T47D (cell line): ENCODE results near the gene JAM3.

Experiments used
- DNase-seq, 2 experiments: peaks; one replicate each; pipeline versions ENCODE4 v3.0.0 to v3.0.0-alpha.2; 2011 to 2012; ENCODE audit warnings: low read depth in 1 of 2, low spot score in 1 of 2
- JUND ChIP-seq: IDR thresholded peaks from 2 replicates; pipeline ENCODE4 v1.6.1; 2012; ENCODE audit warnings: low read depth
- in situ Hi-C: cut with HindIII; loops from 2 replicates; pipeline ENCODE4 v1.10.0; 2016; ENCODE audit warnings: low sequenced_read_pairs, low pct_unique_long_range_greater_than_20kb

Gene JAM3

GRCh38 chr11:134116210-134116609, 47.3 kb downstream of the JAM3 start:
- no peak for TF ChIP-seq JUND
- in situ Hi-C loops = no loop called here
- no peak for DNase-seq

DNA sequence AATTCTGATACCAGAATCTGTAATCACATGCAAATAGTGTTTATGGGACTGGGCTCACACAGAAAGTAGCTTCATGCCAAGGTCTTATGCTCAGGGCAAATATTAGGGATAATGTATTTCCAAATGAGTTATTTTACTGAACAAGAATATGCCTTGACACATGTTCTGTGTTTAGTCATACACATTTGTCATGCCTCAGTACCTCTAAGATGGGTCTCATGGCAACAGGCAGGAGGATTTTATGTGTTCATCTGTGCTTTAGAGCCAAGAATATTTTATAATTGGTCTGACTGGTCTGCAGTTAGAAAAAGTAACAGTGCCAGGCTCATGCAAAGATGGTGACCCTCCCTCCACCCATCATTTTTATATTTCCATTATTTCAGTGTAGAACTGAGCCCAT, 49.1 kb downstream of the JAM3 start:
- in situ Hi-C loops = no loop called here
- no peak for DNase-seq

DNA sequence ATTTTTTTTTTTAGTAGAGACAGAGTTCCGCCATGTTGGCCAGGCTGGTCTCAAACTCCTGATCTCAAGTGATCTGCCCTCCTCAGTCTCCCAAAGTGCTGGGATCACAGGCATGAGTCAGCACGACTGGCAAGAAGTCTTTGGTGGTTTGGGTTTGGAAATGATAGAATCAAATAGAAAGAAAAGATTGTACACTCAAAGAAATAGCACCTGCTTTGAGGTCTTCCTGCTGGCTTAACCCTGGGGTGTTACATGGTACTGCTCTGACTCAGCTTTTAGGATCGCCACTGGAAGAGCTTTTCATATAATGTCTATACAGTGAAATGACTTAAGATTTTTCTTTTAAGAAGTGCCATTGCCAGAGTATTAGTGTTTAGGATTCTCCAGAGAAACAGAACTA, 50.2 kb downstream of the JAM3 start:
- no peak for DNase-seq
- no peak for TF ChIP-seq JUND
- in situ Hi-C loops = no loop called here

More for the DNA sequence above, 49.1 kb downstream of the JAM3 start:
- TF ChIP-seq JUND = no peak

DNA sequence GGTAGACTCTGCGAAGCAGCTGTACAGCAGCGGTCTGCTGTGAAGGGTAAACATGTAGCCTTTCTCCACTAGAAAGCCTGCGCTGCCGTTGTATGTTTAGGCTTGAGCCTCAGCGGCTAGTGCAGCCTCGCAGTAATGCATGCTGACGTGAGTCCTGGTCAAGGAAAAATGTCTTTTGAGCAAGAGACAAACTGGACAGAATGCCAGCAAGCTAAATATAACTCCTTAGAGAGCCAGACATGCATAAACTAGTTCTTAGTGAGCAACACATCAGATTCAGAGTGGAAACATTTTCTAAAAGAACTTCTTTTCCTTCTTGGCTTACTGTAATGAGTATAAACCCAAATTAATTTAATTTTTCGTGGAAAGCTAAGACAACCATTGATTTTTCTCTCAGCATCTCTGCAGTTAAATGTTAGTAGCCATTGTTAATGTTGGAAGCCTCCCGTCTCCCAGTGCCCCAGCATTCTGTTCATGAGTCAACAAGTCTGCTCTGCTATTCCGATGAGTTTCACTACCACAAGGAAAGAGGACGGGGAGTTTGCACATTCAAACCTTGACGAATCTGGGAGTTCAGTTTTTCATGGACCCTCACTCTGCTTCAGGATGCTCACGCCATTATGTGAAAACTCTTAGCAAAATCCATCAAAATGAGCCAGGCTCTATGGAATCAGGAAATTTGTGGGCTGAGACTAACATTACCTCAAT, 51.4 kb downstream of the JAM3 start:
- TF ChIP-seq JUND = no peak
- DNase-seq = peak; percentile 42 to 47
- in situ Hi-C loops = no loop called here

DNA sequence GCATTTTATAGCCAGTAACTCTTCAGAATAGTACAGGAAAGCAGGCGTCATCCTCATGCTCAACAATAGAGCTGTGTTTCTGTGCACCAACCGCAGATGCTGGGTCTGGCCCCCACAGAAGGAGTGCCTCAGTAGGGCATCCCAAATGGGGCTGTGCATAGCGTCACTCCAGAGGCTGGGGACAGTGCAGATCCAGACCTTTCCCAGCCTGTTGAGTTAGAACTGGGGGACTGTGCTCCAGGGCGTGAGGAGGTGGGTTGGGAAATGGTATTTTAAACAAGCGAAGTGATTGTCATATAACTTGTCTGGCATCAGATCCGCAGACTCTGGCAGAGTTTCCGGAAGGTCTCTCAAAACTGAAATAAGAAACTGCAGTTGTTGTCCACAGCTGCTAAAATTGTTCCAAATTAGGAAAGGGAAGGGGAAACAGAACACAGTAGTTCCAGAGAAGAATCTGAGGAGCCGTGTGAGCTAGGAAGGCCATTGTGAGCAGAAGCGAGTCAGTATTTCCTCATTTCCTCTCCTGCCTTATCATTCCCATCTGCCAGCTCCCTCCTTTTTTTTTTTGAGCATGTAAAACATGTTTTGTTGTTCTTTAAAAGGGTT, 52.2 kb downstream of the JAM3 start:
- TF ChIP-seq JUND = no peak
- in situ Hi-C loops = no loop called here
- DNase-seq = no peak

DNA sequence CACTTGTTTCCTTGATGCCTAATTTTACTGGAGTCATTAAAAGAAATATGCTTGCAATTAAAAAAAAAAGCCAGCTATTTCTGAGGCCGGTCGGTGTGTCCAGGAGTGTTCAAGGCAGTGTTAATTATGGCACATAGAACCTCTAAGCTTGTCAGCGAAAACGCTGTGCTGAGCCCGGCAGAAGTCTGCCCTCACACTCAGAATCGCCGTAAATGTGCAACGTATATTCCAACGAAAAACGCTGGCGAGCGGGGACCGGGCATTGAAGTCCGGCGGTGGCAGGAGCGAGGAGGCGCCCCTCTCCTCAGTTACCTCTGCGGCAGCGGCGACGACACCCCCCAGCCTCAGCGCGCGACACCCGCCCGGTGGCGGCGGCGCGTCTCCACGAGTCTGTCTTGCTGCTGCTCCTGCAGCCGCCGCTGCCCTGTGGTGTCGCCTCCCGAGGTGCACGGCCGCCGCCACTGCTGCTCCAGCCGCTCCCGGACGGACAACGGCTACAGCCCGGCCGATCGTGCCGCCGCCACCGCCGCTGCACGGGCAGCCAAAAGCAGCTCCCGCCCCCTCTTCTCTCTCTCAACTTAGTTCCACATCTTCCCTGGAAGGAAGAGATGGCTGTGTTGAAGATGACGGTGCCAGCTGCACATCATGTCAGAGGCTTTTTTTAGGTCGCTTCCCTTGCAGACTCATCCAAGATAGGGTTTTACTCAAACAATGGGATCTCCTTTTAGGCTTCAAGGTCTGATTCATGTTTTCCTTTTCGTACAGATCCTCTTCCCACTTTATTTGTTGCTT, 56.0 kb downstream of the JAM3 start:
- TF ChIP-seq JUND = no peak
- DNase-seq = peak; percentile 58 to 76
- in situ Hi-C loops = no loop called here

DNA sequence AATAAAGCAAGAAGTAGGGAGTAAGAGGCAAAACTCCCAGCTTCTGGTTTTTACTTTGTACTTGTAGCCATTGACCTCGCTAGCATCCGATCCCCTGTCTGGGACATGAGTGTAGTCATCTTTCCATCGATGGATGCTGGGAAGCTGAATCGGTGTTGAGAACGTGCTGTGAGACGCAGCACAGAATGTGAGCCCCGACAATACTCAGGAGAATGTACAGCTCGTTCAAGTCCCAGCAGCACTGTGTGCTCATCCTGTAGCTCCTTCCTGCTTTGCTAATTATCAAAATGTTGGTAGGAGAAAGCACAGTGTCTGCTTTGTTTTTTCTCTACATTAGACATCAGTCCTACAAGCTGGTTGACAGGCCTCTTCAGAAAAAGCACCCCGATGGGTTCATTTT, 56.6 kb downstream of the JAM3 start:
- TF ChIP-seq JUND = no peak
- in situ Hi-C loops = no loop called here
- DNase-seq = no peak

DNA sequence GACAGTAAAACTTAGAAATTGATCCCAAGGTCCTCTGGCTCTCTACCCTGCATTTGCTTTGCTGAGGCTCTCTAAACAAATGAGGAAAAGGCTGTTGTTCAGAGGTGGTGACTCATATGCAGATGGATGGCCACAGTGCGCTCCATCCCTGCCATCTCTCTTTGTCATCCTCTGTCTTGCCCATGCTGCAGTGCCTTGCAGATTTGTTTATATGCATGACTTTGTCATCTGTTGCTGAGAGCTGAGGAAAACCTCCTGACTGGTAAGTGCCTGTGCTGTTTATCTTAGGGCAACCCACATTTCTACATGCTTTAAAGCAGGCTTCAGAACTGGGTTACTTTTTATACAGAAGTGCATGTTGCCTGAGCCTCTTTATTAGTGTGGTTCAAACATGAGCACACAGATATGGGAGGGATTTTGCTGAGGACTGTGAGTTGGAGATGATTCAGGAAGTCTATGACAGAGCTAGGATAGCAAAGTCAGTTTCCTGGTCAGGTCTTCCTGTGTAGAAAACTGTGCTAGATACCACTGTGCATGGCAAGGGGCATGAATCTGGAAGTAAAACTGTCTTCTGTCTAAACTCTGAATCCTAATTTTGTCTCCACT, 57.4 kb downstream of the JAM3 start:
- TF ChIP-seq JUND = no peak
- DNase-seq = no peak
- in situ Hi-C loops = no loop called here

DNA sequence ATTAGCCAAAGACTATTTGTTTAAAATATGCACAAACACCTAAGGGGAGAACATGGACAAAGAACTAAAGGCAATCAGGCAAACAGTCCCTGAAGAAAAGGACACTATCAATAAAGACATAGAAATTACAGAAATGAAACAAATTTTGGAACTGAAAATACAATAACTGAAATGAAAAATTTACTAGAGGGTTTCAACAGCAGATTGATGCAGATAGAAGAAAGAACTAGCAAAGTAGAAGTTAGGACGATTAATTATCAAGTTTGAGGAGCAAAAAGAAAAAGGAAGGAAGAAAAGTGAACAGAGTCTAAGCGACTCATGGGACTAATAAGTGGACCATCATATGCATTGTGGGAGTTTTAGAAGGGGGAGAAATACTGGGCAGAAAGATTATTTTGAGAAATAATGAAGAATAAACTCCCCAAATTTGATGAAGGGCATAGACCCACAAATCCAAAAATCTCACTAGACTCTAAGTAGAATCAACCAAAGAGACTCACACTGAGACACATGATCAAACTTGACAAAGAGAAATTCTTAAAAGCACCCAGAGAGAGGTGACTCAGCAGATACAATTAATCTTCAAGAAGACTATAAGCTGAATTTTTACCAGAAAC, 62.9 kb downstream of the JAM3 start:
- in situ Hi-C loops = no loop called here
- no peak for DNase-seq
- no peak for TF ChIP-seq JUND

- in situ Hi-C loops = no loop called here
Measured at GRCh38 chr11:134132808-134133207, 63.9 kb downstream of the JAM3 start.

DNA sequence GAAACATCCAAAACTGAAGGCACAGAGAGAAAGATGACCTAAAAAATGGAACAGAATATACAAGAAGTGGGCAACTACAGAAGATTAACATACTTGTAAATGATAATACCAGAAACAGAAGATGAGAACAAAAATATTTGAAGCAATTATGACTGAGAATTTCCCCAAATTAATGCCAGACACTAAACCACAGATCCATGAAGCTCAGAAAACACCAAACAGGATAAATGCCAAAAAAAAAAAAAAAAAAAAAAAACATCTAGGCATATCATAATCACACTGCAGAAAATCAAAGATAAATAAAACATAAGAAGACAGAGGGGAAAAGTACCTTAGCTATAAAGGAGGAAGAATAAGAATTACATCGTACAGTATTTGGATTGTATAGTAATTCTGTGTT, 65.3 kb downstream of the JAM3 start:
- TF ChIP-seq JUND = no peak
- in situ Hi-C loops = no loop called here
- DNase-seq = no peak

More at GRCh38 chr11:134132808-134133207, 63.9 kb downstream of the JAM3 start:
- DNase-seq = no peak
- TF ChIP-seq JUND = no peak

DNA sequence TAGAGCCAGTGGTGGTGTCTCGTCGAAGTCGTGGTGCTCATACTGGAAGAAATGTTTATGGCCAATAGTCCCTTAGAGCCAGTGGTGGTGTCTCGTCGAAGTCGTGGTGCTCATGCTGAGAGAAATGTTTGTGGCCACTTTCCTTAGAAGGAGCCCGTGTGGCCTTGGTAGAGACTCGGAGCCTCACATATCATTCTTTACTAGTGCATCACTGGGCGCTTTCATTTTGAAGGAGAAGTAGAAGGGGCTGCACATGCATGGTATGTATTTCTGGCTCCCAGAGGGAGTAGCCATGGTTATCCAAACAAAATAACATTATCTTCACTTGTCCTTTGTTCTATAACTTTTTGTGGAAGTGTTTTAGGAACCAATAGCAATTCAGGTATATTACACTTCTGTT, 69.5 kb downstream of the JAM3 start:
- no peak for TF ChIP-seq JUND
- in situ Hi-C loops = no loop called here
- no peak for DNase-seq
